GM23338 (cell line): ENCODE data around the gene ZNF695. TPM values are rescaled to one million over a fixed set of nuclear protein-coding genes. Genes with fewer than 3 reads are reported as not detected.

Experiments used
- ATAC-seq: fragments of 200-7000 bp; cut with Tn5 transposase; 3 replicates; pipeline ENCODE4 v1.9.1; 2020
- DNase-seq: peaks from one replicate; pipeline ENCODE4 v3.0.0-alpha.2; 2015; ENCODE audit warnings: low spot score
- H2AFZ ChIP-seq: fragments of 200-600 bp; sonication (generic); 2 replicates; pipeline ENCODE4 v1.8.0; 2016; ENCODE audit warnings: antibody characterized with exemption, mild to moderate bottlenecking, moderate library complexity
- H3F3A ChIP-seq: fragments of 200-600 bp; sonication (generic); replicated peaks from 2 replicates; pipeline ENCODE4 v1.8.0; 2017; ENCODE audit warnings: antibody characterized with exemption, mixed run types, low read depth
- H3K27ac ChIP-seq: fragments of 200-600 bp; sonication (generic); 2 replicates; pipeline ENCODE4 v1.6.1; 2016; ENCODE audit warnings: low read depth
- H3K27me3 ChIP-seq: fragments of 200-600 bp; sonication (generic); 2 replicates; pipeline ENCODE4 v1.8.0; 2016; ENCODE audit warnings: mild to moderate bottlenecking, mixed run types, moderate library complexity; ENCODE audit not compliant: insufficient read depth
- H3K36me3 ChIP-seq: fragments of 200-600 bp; sonication (generic); 2 replicates; pipeline ENCODE4 v1.8.0; 2016; ENCODE audit warnings: mild to moderate bottlenecking; ENCODE audit not compliant: insufficient read depth
- H3K4me1 ChIP-seq: fragments of 200-600 bp; sonication (generic); 2 replicates; pipeline ENCODE4 v1.8.0; 2016; ENCODE audit warnings: mild to moderate bottlenecking, moderate library complexity; ENCODE audit not compliant: insufficient read depth
- H3K4me2 ChIP-seq: fragments of 200-600 bp; sonication (generic); 2 replicates; pipeline ENCODE4 v1.7.1; 2017; ENCODE audit warnings: mixed run types
- H3K4me3 ChIP-seq: fragments of 200-600 bp; sonication (generic); 2 replicates; pipeline ENCODE4 v1.6.1; 2016; ENCODE audit warnings: mixed run types
- H3K79me2 ChIP-seq: fragments of 200-600 bp; sonication (generic); replicated peaks from 2 replicates; pipeline ENCODE4 v1.8.0; 2017; ENCODE audit warnings: mild to moderate bottlenecking; ENCODE audit not compliant: insufficient read depth
- H3K9me2 ChIP-seq: fragments of 200-600 bp; sonication (generic); 2 replicates; pipeline ENCODE4 v1.8.0; 2017; ENCODE audit not compliant: insufficient read depth
- H4K20me1 ChIP-seq: fragments of 200-600 bp; sonication (generic); replicated peaks from 2 replicates; pipeline ENCODE4 v1.8.0; 2017; ENCODE audit warnings: mild to moderate bottlenecking; ENCODE audit not compliant: insufficient read depth
- H3K27ac Mint-ChIP-seq: 2 replicates; pipeline ENCODE4 v1.8.0; 2020; ENCODE audit warnings: inconsistent platforms, mild to moderate bottlenecking, moderate library complexity, mixed read lengths
- H3K27me3 Mint-ChIP-seq: 3 replicates; pipeline ENCODE4 v1.8.0; 2022; ENCODE audit warnings: low read depth, mild to moderate bottlenecking, moderate library complexity, mixed read lengths, inconsistent platforms; ENCODE audit not compliant: insufficient read depth, poor library complexity
- H3K36me3 Mint-ChIP-seq: 3 replicates; pipeline ENCODE4 v1.8.0; 2021; ENCODE audit warnings: low read depth, mild to moderate bottlenecking, inconsistent platforms, moderate library complexity, mixed read lengths
- H3K4me1 Mint-ChIP-seq: 3 replicates; pipeline ENCODE4 v1.8.0; 2020; ENCODE audit warnings: mild to moderate bottlenecking, inconsistent platforms, mixed read lengths
- H3K4me3 Mint-ChIP-seq: 3 replicates; pipeline ENCODE4 v1.8.0; 2021; ENCODE audit warnings: moderate library complexity, mild to moderate bottlenecking, inconsistent platforms, mixed read lengths
- H3K9me3 Mint-ChIP-seq: 3 replicates; pipeline ENCODE4 v1.8.0; 2020; ENCODE audit warnings: moderate library complexity, mild to moderate bottlenecking, inconsistent platforms, mixed read lengths
- CREB1 ChIP-seq: fragments of 250-450 bp; sonication (Bioruptor Pico); IDR thresholded peaks from 2 replicates; pipeline ENCODE4 v1.5.0; 2020; ENCODE audit warnings: low read depth, mild to moderate bottlenecking, moderate library complexity
- EZH2 ChIP-seq: fragments of 200-600 bp; sonication (generic); IDR thresholded peaks from one replicate; pipeline ENCODE4 v1.8.0; 2017; ENCODE audit warnings: antibody characterized with exemption, mild to moderate bottlenecking, low read depth; ENCODE audit not compliant: unreplicated experiment
- EZH2phosphoT487 ChIP-seq: fragments of 200-600 bp; sonication (generic); IDR thresholded peaks from one replicate; pipeline ENCODE4 v1.8.1; 2018; ENCODE audit warnings: antibody characterized with exemption; ENCODE audit not compliant: unreplicated experiment
- JUNB ChIP-seq: IDR thresholded peaks from one replicate; pipeline ENCODE4 v1.6.1; 2016; ENCODE audit warnings: antibody characterized with exemption; ENCODE audit not compliant: unreplicated experiment
- NANOG ChIP-seq: IDR thresholded peaks from 2 replicates; pipeline ENCODE4 v1.6.1; 2016; ENCODE audit warnings: antibody characterized with exemption, borderline replicate concordance
- POLR2AphosphoS5 ChIP-seq: IDR thresholded peaks from 2 replicates; pipeline ENCODE4 v1.6.1; 2016; ENCODE audit warnings: antibody characterized with exemption, low read depth
- STAT1 ChIP-seq: IDR thresholded peaks from one replicate; pipeline ENCODE4 v1.6.1; 2016; ENCODE audit warnings: antibody characterized with exemption; ENCODE audit not compliant: unreplicated experiment
- ZNF114 ChIP-seq: fragments of 250-450 bp; sonication (Bioruptor Pico); IDR thresholded peaks from 2 replicates; pipeline ENCODE4 v1.5.0; 2020; ENCODE audit warnings: mild to moderate bottlenecking, moderate library complexity
- ZNF331 ChIP-seq: fragments of 250-450 bp; sonication (Bioruptor Pico); IDR thresholded peaks from 2 replicates; pipeline ENCODE4 v1.5.0; 2020; ENCODE audit warnings: low read depth, mild to moderate bottlenecking, moderate library complexity
- polyA plus RNA-seq: library from polyadenylated mRNA; unstranded; fragments of >200 nt; fragmentation: Nextera tagmentation; extraction: Ambion mirVana; gene quantifications from 2 replicates; pipeline ENCODE4 v1.2.1, GENCODE V29; 2016
- total RNA-seq: library from RNA; depleted of rRNA; stranded (reverse); fragments of >200 nt; shearing (Covaris generic); gene quantifications from 2 replicates; pipeline ENCODE4 v1.2.3, GENCODE V29; 2014
- TF ChIP-seq, protein P1 (sequence below), 2 experiments: fragments of 200-600 bp in 1 of 2; sonication (generic) in 1 of 2; conservative IDR thresholded peaks; 2 replicates each; pipeline versions ENCODE4 v1.5.1 to v1.6.1; 2016 to 2017; ENCODE audit warnings: antibody characterized with exemption in 2 of 2, low read depth in 2 of 2, mild to moderate bottlenecking in 2 of 2, moderate library complexity in 1 of 2
- TF ChIP-seq, protein P2 (sequence below): IDR thresholded peaks from 2 replicates; pipeline ENCODE4 v1.6.1; 2016; ENCODE audit warnings: antibody characterized with exemption
- TF ChIP-seq, protein P3 (sequence below): IDR thresholded peaks from one replicate; pipeline ENCODE4 v1.6.1; 2018; ENCODE audit warnings: antibody characterized with exemption; ENCODE audit not compliant: unreplicated experiment
- TF ChIP-seq, protein P4 (sequence below): fragments of 250-450 bp; sonication (Bioruptor Pico); IDR thresholded peaks from 2 replicates; pipeline ENCODE4 v1.5.0; 2020; ENCODE audit warnings: mild to moderate bottlenecking, moderate library complexity

ZNF695 gene
- total and polyA plus RNA-seq, 2 experiments from 2014 or later: 26.5 to 34.2 TPM

DNA sequence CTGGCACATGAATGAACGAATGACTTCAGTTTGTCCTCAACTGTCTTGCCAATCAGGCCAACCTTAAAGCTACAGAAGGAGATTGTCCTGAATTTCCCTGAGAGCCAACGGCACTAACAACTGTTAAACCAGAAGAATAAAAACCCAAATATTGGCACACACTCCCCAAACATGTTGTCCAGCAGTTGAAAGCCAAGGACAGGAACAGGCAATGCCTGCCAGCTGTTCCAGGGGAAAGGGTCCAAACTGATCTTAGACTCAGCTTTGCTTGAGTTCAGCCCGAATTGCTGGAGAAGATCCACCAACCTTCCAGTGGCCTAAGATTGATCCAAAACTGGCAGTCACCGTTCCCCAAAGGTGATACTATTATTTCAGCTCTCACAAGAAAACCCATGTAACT lies 53.7 kb downstream of the ZNF695 start:
- H3K4me1 Mint-ChIP-seq: peaks cover 7% of the 10 kb centered on the region; the same call in 2 of the 3 replicates
- ATAC-seq (no peak), DNase-seq (no peak)
- H3K27ac Mint-ChIP-seq: no peak overlapping the region
- Histone ChIP-seq H3K27me3 (no peaks in the 10 kb centered on the region), H3F3A (no peaks in the 10 kb centered on the region), H3K9me2 (no peaks in the 10 kb centered on the region), H3K4me1 (peaks cover 12% of the 10 kb centered on the region), H3K4me2 (no peak overlapping the region), H3K4me3 (no peak overlapping the region), H3K27ac (no peak overlapping the region), H2AFZ (no peak overlapping the region), H4K20me1 (no peaks in the 10 kb centered on the region), H3K79me2 (no peaks in the 10 kb centered on the region), H3K36me3 (no peaks in the 10 kb centered on the region)
- TF ChIP-seq, protein P1, sequence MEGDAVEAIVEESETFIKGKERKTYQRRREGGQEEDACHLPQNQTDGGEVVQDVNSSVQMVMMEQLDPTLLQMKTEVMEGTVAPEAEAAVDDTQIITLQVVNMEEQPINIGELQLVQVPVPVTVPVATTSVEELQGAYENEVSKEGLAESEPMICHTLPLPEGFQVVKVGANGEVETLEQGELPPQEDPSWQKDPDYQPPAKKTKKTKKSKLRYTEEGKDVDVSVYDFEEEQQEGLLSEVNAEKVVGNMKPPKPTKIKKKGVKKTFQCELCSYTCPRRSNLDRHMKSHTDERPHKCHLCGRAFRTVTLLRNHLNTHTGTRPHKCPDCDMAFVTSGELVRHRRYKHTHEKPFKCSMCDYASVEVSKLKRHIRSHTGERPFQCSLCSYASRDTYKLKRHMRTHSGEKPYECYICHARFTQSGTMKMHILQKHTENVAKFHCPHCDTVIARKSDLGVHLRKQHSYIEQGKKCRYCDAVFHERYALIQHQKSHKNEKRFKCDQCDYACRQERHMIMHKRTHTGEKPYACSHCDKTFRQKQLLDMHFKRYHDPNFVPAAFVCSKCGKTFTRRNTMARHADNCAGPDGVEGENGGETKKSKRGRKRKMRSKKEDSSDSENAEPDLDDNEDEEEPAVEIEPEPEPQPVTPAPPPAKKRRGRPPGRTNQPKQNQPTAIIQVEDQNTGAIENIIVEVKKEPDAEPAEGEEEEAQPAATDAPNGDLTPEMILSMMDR (conservative IDR thresholded peaks at IDR 0.05; ENCODE audit: low read depth in 2 of 2): no peak
- TF ChIP-seq, protein P2, sequence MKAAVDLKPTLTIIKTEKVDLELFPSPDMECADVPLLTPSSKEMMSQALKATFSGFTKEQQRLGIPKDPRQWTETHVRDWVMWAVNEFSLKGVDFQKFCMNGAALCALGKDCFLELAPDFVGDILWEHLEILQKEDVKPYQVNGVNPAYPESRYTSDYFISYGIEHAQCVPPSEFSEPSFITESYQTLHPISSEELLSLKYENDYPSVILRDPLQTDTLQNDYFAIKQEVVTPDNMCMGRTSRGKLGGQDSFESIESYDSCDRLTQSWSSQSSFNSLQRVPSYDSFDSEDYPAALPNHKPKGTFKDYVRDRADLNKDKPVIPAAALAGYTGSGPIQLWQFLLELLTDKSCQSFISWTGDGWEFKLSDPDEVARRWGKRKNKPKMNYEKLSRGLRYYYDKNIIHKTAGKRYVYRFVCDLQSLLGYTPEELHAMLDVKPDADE: no peak
- TF ChIP-seq CREB1 (CRISPR knock-in tag) (no peak), EZH2phosphoT487 (no peak), STAT1 (no peak), EZH2 (no peak), ZNF114 (CRISPR knock-in tag) (no peak), NANOG (no peak), JUNB (no peak), ZNF331 (no peak), POLR2AphosphoS5 (no peak)
- TF ChIP-seq, protein P3, sequence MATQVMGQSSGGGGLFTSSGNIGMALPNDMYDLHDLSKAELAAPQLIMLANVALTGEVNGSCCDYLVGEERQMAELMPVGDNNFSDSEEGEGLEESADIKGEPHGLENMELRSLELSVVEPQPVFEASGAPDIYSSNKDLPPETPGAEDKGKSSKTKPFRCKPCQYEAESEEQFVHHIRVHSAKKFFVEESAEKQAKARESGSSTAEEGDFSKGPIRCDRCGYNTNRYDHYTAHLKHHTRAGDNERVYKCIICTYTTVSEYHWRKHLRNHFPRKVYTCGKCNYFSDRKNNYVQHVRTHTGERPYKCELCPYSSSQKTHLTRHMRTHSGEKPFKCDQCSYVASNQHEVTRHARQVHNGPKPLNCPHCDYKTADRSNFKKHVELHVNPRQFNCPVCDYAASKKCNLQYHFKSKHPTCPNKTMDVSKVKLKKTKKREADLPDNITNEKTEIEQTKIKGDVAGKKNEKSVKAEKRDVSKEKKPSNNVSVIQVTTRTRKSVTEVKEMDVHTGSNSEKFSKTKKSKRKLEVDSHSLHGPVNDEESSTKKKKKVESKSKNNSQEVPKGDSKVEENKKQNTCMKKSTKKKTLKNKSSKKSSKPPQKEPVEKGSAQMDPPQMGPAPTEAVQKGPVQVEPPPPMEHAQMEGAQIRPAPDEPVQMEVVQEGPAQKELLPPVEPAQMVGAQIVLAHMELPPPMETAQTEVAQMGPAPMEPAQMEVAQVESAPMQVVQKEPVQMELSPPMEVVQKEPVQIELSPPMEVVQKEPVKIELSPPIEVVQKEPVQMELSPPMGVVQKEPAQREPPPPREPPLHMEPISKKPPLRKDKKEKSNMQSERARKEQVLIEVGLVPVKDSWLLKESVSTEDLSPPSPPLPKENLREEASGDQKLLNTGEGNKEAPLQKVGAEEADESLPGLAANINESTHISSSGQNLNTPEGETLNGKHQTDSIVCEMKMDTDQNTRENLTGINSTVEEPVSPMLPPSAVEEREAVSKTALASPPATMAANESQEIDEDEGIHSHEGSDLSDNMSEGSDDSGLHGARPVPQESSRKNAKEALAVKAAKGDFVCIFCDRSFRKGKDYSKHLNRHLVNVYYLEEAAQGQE: no peak
- TF ChIP-seq, protein P4, sequence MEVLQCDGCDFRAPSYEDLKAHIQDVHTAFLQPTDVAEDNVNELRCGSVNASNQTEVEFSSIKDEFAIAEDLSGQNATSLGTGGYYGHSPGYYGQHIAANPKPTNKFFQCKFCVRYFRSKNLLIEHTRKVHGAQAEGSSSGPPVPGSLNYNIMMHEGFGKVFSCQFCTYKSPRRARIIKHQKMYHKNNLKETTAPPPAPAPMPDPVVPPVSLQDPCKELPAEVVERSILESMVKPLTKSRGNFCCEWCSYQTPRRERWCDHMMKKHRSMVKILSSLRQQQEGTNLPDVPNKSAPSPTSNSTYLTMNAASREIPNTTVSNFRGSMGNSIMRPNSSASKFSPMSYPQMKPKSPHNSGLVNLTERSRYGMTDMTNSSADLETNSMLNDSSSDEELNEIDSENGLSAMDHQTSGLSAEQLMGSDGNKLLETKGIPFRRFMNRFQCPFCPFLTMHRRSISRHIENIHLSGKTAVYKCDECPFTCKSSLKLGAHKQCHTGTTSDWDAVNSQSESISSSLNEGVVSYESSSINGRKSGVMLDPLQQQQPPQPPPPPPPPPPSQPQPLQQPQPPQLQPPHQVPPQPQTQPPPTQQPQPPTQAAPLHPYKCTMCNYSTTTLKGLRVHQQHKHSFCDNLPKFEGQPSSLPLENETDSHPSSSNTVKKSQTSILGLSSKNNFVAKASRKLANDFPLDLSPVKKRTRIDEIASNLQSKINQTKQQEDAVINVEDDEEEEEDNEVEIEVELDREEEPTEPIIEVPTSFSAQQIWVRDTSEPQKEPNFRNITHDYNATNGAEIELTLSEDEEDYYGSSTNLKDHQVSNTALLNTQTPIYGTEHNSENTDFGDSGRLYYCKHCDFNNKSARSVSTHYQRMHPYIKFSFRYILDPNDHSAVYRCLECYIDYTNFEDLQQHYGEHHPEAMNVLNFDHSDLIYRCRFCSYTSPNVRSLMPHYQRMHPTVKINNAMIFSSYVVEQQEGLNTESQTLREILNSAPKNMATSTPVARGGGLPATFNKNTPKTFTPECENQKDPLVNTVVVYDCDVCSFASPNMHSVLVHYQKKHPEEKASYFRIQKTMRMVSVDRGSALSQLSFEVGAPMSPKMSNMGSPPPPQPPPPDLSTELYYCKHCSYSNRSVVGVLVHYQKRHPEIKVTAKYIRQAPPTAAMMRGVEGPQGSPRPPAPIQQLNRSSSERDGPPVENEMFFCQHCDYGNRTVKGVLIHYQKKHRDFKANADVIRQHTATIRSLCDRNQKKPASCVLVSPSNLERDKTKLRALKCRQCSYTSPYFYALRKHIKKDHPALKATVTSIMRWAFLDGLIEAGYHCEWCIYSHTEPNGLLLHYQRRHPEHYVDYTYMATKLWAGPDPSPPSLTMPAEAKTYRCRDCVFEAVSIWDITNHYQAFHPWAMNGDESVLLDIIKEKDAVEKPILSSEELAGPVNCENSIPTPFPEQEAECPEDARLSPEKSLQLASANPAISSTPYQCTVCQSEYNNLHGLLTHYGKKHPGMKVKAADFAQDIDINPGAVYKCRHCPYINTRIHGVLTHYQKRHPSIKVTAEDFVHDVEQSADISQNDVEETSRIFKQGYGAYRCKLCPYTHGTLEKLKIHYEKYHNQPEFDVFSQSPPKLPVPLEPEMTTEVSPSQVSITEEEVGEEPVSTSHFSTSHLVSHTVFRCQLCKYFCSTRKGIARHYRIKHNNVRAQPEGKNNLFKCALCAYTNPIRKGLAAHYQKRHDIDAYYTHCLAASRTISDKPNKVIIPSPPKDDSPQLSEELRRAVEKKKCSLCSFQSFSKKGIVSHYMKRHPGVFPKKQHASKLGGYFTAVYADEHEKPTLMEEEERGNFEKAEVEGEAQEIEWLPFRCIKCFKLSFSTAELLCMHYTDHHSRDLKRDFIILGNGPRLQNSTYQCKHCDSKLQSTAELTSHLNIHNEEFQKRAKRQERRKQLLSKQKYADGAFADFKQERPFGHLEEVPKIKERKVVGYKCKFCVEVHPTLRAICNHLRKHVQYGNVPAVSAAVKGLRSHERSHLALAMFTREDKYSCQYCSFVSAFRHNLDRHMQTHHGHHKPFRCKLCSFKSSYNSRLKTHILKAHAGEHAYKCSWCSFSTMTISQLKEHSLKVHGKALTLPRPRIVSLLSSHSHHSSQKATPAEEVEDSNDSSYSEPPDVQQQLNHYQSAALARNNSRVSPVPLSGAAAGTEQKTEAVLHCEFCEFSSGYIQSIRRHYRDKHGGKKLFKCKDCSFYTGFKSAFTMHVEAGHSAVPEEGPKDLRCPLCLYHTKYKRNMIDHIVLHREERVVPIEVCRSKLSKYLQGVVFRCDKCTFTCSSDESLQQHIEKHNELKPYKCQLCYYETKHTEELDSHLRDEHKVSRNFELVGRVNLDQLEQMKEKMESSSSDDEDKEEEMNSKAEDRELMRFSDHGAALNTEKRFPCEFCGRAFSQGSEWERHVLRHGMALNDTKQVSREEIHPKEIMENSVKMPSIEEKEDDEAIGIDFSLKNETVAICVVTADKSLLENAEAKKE (CRISPR knock-in tag): no peak
- no peak overlapping the region for H3K4me3 Mint-ChIP-seq
- H3K36me3 Mint-ChIP-seq: peaks cover 43% of the 10 kb centered on the region
- H3K9me3 Mint-ChIP-seq: no peaks in the 10 kb centered on the region; the same call in 2 of the 3 replicates
- peaks cover 5% of the 10 kb centered on the region for H3K27me3 Mint-ChIP-seq
